H1 (cell line): ENCODE measurements around the gene TLE5. TPM values are rescaled to one million over a fixed set of nuclear protein-coding genes. Genes with fewer than 3 reads are reported as not detected.

Experiments
- CTCF ChIA-PET: fragments of 300-600 bp; sonication (Branson Sonifier 250); formaldehyde crosslinking; loops from one replicate; lab custom pipeline; 2021; ENCODE audit not compliant: partially characterized antibody; lab: Charles Lee
- POLR2A ChIA-PET: fragments of 300-600 bp; sonication (Branson Sonifier 250); formaldehyde crosslinking; loops from one replicate; lab custom pipeline; 2021; ENCODE audit warnings: inconsistent platforms; ENCODE audit not compliant: partially characterized antibody; lab: Charles Lee
- DNase-seq, 2 experiments: peaks; one replicate each; pipeline versions ENCODE4 v3.0.0 to v3.0.0-alpha.2; 2010 to 2022; ENCODE audit warnings: low spot score in 2 of 2, low read depth in 1 of 2, mixed read lengths in 1 of 2
- FAIRE-seq: peaks from 2 replicates; lab custom pipeline; 2011; peaks lifted over from hg19 to GRCh38; lab: Jason Lieb, UNC
- H2AFZ ChIP-seq: 2 replicates; pipeline ENCODE4 v1.8.1; 2012; ENCODE audit warnings: low read length, inconsistent platforms
- H2AK5ac ChIP-seq: 2 replicates; pipeline ENCODE4 v1.6.1; 2013; ENCODE audit warnings: low read depth, low read length
- H2BK120ac ChIP-seq: replicated peaks from 2 replicates; pipeline ENCODE3; 2013; ENCODE audit warnings: low read depth, low read length, inconsistent platforms
- H2BK12ac ChIP-seq: 2 replicates; pipeline ENCODE4 v1.6.1; 2013; ENCODE audit warnings: low read depth, low read length
- H2BK15ac ChIP-seq: 2 replicates; pipeline ENCODE4 v1.6.1; 2013; ENCODE audit warnings: low read length
- H2BK20ac ChIP-seq: 2 replicates; pipeline ENCODE4 v1.6.1; 2013; ENCODE audit warnings: low read length
- H2BK5ac ChIP-seq: 2 replicates; pipeline ENCODE4 v1.6.1; 2013; ENCODE audit warnings: low read depth, low read length
- H3K14ac ChIP-seq: 2 replicates; pipeline ENCODE4 v1.6.1; 2013; ENCODE audit warnings: inconsistent platforms; ENCODE audit not compliant: insufficient read length
- H3K18ac ChIP-seq: 2 replicates; pipeline ENCODE4 v1.6.1; 2013; ENCODE audit warnings: low read length; ENCODE audit errors: extremely low read depth
- H3K23ac ChIP-seq: 2 replicates; pipeline ENCODE4 v1.6.1; 2013; ENCODE audit warnings: inconsistent platforms; ENCODE audit not compliant: insufficient read length
- H3K23me2 ChIP-seq: 2 replicates; pipeline ENCODE4 v1.6.1; 2013; ENCODE audit warnings: low read depth, low read length
- H3K27ac ChIP-seq: 2 replicates; pipeline ENCODE4 v1.6.1; 2011; ENCODE audit warnings: low read depth, low read length, inconsistent platforms
- H3K27me3 ChIP-seq, 4 experiments: replicated peaks in 1 of 4; 1 replicate in 1 of 4; 2 replicates in 3 of 4; pipeline versions ENCODE4 v1.6.1 to v1.8.1; 2011 to 2013; ENCODE audit warnings: low read length in 3 of 4, mild to moderate bottlenecking in 3 of 4, inconsistent platforms in 2 of 4, mixed read lengths in 2 of 4, moderate library complexity in 1 of 4; ENCODE audit not compliant: control insufficient read depth in 3 of 4, insufficient read depth in 3 of 4; ENCODE audit errors: extremely low read depth in 1 of 4
- H3K36me3 ChIP-seq, 4 experiments: 2 replicates each; pipeline versions ENCODE4 v1.6.1 to v1.8.1; 2011 to 2013; ENCODE audit warnings: mild to moderate bottlenecking in 4 of 4, low read length in 3 of 4, moderate library complexity in 2 of 4, control low read depth in 1 of 4, inconsistent platforms in 1 of 4; ENCODE audit not compliant: insufficient read depth in 4 of 4, control insufficient read depth in 2 of 4
- H3K4ac ChIP-seq: replicated peaks from 2 replicates; pipeline ENCODE3; 2013; ENCODE audit warnings: low read length, low read depth, mixed read lengths, inconsistent platforms; ENCODE audit not compliant: insufficient read length
- H3K4me1 ChIP-seq, 4 experiments: replicated peaks in 1 of 4; 1 replicate in 1 of 4; 2 replicates in 3 of 4; pipeline versions ENCODE4 v1.6.1 to v1.8.1; 2011 to 2013; ENCODE audit warnings: low read length in 3 of 4, inconsistent platforms in 2 of 4, mixed read lengths in 1 of 4; ENCODE audit not compliant: insufficient read depth in 4 of 4, control insufficient read depth in 3 of 4
- H3K4me2 ChIP-seq, 2 experiments: 2 replicates each; pipeline versions ENCODE4 v1.6.1 to v1.8.1; 2011 to 2013; ENCODE audit warnings: low read depth in 2 of 2, low read length in 2 of 2, control low read depth in 1 of 2, inconsistent platforms in 1 of 2, mild to moderate bottlenecking in 1 of 2; ENCODE audit not compliant: insufficient read depth in 1 of 2
- H3K4me3 ChIP-seq, 4 experiments: fragments of 200-600, 300-600 bp in 1 of 4; sonication (generic), shearing (Covaris generic), sonication (Bioruptor Twin) in 1 of 4; 2 replicates each; pipeline versions ENCODE4 v1.5.1 to v1.8.1; 2011 to 2016; ENCODE audit warnings: low read length in 4 of 4, low read depth in 3 of 4, control low read depth in 2 of 4, inconsistent platforms in 2 of 4, mild to moderate bottlenecking in 2 of 4, mixed read lengths in 1 of 4, moderate library complexity in 1 of 4; ENCODE audit not compliant: insufficient read depth in 2 of 4; ENCODE audit errors: extremely low read depth in 1 of 4
- H3K56ac ChIP-seq: replicated peaks from 2 replicates; pipeline ENCODE3; 2013; ENCODE audit warnings: low read depth, mild to moderate bottlenecking, mixed read lengths, low read length, inconsistent platforms; ENCODE audit not compliant: insufficient read length
- H3K79me1 ChIP-seq: 2 replicates; pipeline ENCODE4 v1.6.1; 2013; ENCODE audit warnings: low read depth, low read length, control low read depth
- H3K79me2 ChIP-seq, 2 experiments: 2 replicates each; pipeline versions ENCODE4 v1.6.1 to v1.8.1; 2012 to 2013; ENCODE audit warnings: low read length in 2 of 2, mild to moderate bottlenecking in 2 of 2, inconsistent platforms in 1 of 2; ENCODE audit not compliant: insufficient read depth in 2 of 2, control insufficient read depth in 1 of 2
- H3K9ac ChIP-seq, 4 experiments: replicated peaks in 1 of 4; 1 replicate in 1 of 4; 2 replicates in 3 of 4; pipeline versions ENCODE4 v1.6.1 to v1.8.1; 2011 to 2013; ENCODE audit warnings: low read depth in 3 of 4, low read length in 3 of 4, control low read depth in 2 of 4, mild to moderate bottlenecking in 2 of 4, moderate library complexity in 2 of 4, inconsistent platforms in 1 of 4; ENCODE audit errors: extremely low read depth in 1 of 4
- H3K9me3 ChIP-seq, 2 experiments: 2 replicates each; pipeline versions ENCODE4 v1.6.1 to v1.8.1; 2012 to 2013; ENCODE audit warnings: mild to moderate bottlenecking in 2 of 2, moderate library complexity in 2 of 2, control low read depth in 1 of 2, inconsistent platforms in 1 of 2, low read depth in 1 of 2, low read length in 1 of 2, mixed read lengths in 1 of 2; ENCODE audit not compliant: insufficient read depth in 2 of 2
- H4K20me1 ChIP-seq, 2 experiments: replicated peaks in 1 of 2; 2 replicates each; pipeline versions ENCODE3 to v1.8.1; 2011 to 2013; ENCODE audit warnings: inconsistent platforms in 2 of 2, low read length in 2 of 2, mild to moderate bottlenecking in 1 of 2; ENCODE audit not compliant: insufficient read depth in 2 of 2, control insufficient read depth in 1 of 2
- H4K5ac ChIP-seq: 2 replicates; pipeline ENCODE4 v1.6.1; 2013; ENCODE audit warnings: low read length, low read depth, mixed read lengths, inconsistent platforms; ENCODE audit not compliant: insufficient read length
- H4K8ac ChIP-seq: 2 replicates; pipeline ENCODE4 v1.8.0; 2013; ENCODE audit warnings: mild to moderate bottlenecking, moderate library complexity, low read length, inconsistent platforms; ENCODE audit not compliant: insufficient read depth; ENCODE audit errors: extremely low read depth
- H4K91ac ChIP-seq: replicated peaks from 2 replicates; pipeline ENCODE3; 2013; ENCODE audit warnings: low read length, mixed read lengths, inconsistent platforms; ENCODE audit not compliant: insufficient read length
- SIRT6 ChIP-seq: IDR thresholded peaks from one replicate; pipeline ENCODE4 v1.7.1; 2012; ENCODE audit warnings: low read length, inconsistent platforms
- SIX5 ChIP-seq: IDR thresholded peaks from 2 replicates; pipeline ENCODE4 v1.6.1; 2011; ENCODE audit warnings: mild to moderate bottlenecking, low read depth, low read length
- WGBS, 2 experiments: shearing (Covaris generic) in 1 of 2; methylation state at CpG; one replicate each; pipeline versions ENCODE4 v1.1.6 to v1.1.7; 2013 to 2015; ENCODE audit warnings: low lambda C conversion rate in 2 of 2, mixed read lengths in 2 of 2, inconsistent platforms in 1 of 2, low coverage in 1 of 2, missing lambda C conversion rate in 1 of 2; ENCODE audit not compliant: insufficient replicate concordance in 2 of 2, insufficient coverage in 1 of 2, insufficient read length in 1 of 2; ENCODE audit errors: extremely low coverage in 1 of 2, missing lambda C conversion rate in 1 of 2; 5-methylcytosine and 5-hydroxymethylcytosine counted together
- polyA plus RNA-seq, 7 experiments: library from polyadenylated mRNA; depleted of rRNA in 3 of 7; stranded (reverse) in 5 of 7; unstranded in 2 of 7; fragments of >200 nt in 5 of 7; fragments of 200-250 nt in 2 of 7; gene quantifications; 1 replicate in 5 of 7; 2 replicates in 1 of 7; 4 replicates in 1 of 7; pipeline versions ENCODE4 v1.2.1 to v1.2.3, GENCODE V29; 2011 to 2013; ENCODE audit warnings: missing spikeins in 2 of 7, mixed read lengths in 2 of 7
- total RNA-seq: library from RNA; stranded (reverse); fragmentation: NEBNext Ultra II Directional; extraction: Animal tissue kit (Norgen Biotek cat#: 25700); gene quantifications from 2 replicates; pipeline ENCODE4 v1.2.1, GENCODE V29; 2021

TLE5 gene
- total and polyA plus RNA-seq, 2 of the 8 experiments (the other 6 are each of a cell fraction or from before 2014, with no cell fraction given), result 187 to 285 TPM

DNA sequence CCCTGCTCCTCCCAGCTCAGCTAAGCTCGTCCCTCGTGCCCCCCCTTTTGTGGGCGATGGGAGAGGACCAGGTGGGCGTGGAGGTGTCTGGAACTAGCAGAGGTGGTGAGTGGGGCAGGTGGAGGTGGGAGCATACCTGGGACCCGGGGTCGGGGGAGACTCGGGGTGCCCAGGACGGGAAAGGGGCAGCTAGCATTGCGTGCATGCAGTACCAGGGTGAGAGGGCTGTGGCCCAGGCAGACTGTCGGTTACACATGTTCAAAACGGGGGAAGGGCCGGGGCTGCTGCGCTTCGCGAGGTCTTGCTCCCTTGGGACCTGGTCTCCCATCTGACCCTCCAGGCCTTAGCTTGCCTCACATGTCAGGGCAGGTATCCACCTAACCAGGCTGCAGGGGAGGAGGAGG is 9.1 kb downstream of the TLE5 start:
- no peak overlapping the region for H4K8ac ChIP-seq
- H2AFZ ChIP-seq, result no peak overlapping the region
- CTCF ChIA-PET, result interaction anchor here (0.9 to 4.7 kb wide), 9 partner anchors 14 to 130 kb away, joined by 3 to 36 read pairs (median 10); no protein-coding TSS in a partner anchor
- H3K27me3 ChIP-seq, result no peaks in the 10 kb centered on the region; a peak in 2 of 7 replicates
- WGBS, 2 experiments, result 78% methylated on average over 12 of the region's 15 CpGs; no CpG with 5 or more reads in 1 of the 2 experiments
- H3K4me3 ChIP-seq, result no peak overlapping the region
- TF ChIP-seq SIX5, result 0 out of 2 replicates have a peak, but pooled peaks have one; percentile 13
- TF ChIP-seq SIRT6, result no peak
- TF ChIP-seq, all 59 proteins: peak for 1
- DNase-seq (peak in 1 of 2 experiments; percentile 55), FAIRE-seq (no peak)
- H3K9ac ChIP-seq, result no peak overlapping the region; a peak in 1 of 7 replicates
- H3K9me3 ChIP-seq, result no peaks in the 10 kb centered on the region
- peaks cover 2% of the 10 kb centered on the region; the same call in 1 of the 2 replicates for H3K79me1 ChIP-seq
- no peak overlapping the region for H2BK20ac ChIP-seq
- H3K27ac ChIP-seq, result no peak overlapping the region
- no peak overlapping the region for H4K91ac ChIP-seq
- POLR2A ChIA-PET, result interaction anchor here (1.0 to 4.7 kb wide), 6 partner anchors 13 to 577 kb away, joined by 3 to 25 read pairs (median 4); no protein-coding TSS in a partner anchor
- no peak overlapping the region for H3K4ac ChIP-seq
- H4K20me1 ChIP-seq, result peaks cover 5 to 10% of the 10 kb centered on the region in 2 experiments
- H3K23me2 ChIP-seq, result no peaks in the 10 kb centered on the region
- H2BK15ac ChIP-seq, result peak overlapping the region; percentile 72; the same call in 1 of the 2 replicates
- no peak overlapping the region for H3K23ac ChIP-seq
- no peak overlapping the region for H2BK120ac ChIP-seq
- H3K4me1 ChIP-seq, result peaks cover 3 to 36% (median 26%) of the 10 kb centered on the region in 4 experiments
- no peak overlapping the region for H3K56ac ChIP-seq
- 0 out of 2 replicates have a peak overlapping the region, but pooled peaks have one; percentile 60 for H3K18ac ChIP-seq
- no peak overlapping the region for H3K4me2 ChIP-seq
- peaks cover 0 to 19% (median 0%) of the 10 kb centered on the region in 4 experiments; a peak in 4 of 8 replicates for H3K36me3 ChIP-seq
- no peak overlapping the region for H2AK5ac ChIP-seq
- H2BK5ac ChIP-seq, result peak overlapping the region; percentile 71; the same call in 1 of the 2 replicates
- H3K79me2 ChIP-seq, result no peaks in the 10 kb centered on the region
- no peak overlapping the region for H3K14ac ChIP-seq
- H2BK12ac ChIP-seq, result no peak overlapping the region
- H4K5ac ChIP-seq, result no peak overlapping the region
